Measurements from ENCODE around the gene HNRNPK. TPM values are rescaled to one million over a fixed set of nuclear protein-coding genes. Genes with fewer than 3 reads are reported as not detected.
A peak's percentile ranks its signal among the peaks of the same experiment; 100 is the strongest.

HNRNPK gene
- 100 to 1,000 TPM; 929 to 978 (median 948) TPM for total RNA-seq

- Mint-ChIP-seq H3K9me3 (no peaks in the 10 kb centered on the region), H3K4me3 (peak within 1 kb of the TSS; percentile 96), H3K36me3 (ENCODE audit: insufficient read depth) (peaks cover 46% of the 10 kb centered on the region), H3K4me1 (ENCODE audit: low read depth) (peaks cover 46% of the 10 kb centered on the region), H3K27me3 (ENCODE audit: low read depth) (no peaks in the 10 kb centered on the region)
- DNase-seq = peak; percentile 100
- peak; percentile 82 to 84 for ATAC-seq
These were observed at the start of gene HNRNPK for GRCh38 chr9:83979812-83980394. HNRNPK (minus strand) TSS chr9:83980215; CDS start chr9:83978252, 1,963 bp downstream.

- H3K9me3 Mint-ChIP-seq = no peaks in the 10 kb centered on the region
- ATAC-seq (no peak), DNase-seq (no peak)
- peaks cover 3% of the 10 kb centered on the region for H3K27me3 Mint-ChIP-seq (ENCODE audit: low read depth)
- no peaks in the 10 kb centered on the region for H3K36me3 Mint-ChIP-seq (ENCODE audit: insufficient read depth)
- no peaks in the 10 kb centered on the region for H3K4me1 Mint-ChIP-seq (ENCODE audit: low read depth)
- no peak overlapping the region for H3K4me3 Mint-ChIP-seq
These were observed 47.2 kb upstream of the HNRNPK start for GRCh38 chr9:84027201-84027600.

GRCh38 chr9:84024041-84024575, 44.1 kb upstream of the HNRNPK start:
- Mint-ChIP-seq H3K9me3 (no peaks in the 10 kb centered on the region), H3K4me3 (no peak overlapping the region), H3K27me3 (ENCODE audit: low read depth) (peaks cover 3% of the 10 kb centered on the region), H3K36me3 (ENCODE audit: insufficient read depth) (no peaks in the 10 kb centered on the region), H3K4me1 (ENCODE audit: low read depth) (no peaks in the 10 kb centered on the region)
- DNase-seq = no peak
- no peak for ATAC-seq

- ATAC-seq (no peak), DNase-seq (no peak)
- H3K36me3 Mint-ChIP-seq (ENCODE audit: insufficient read depth) = peaks cover 2% of the 10 kb centered on the region
- H3K27me3 Mint-ChIP-seq (ENCODE audit: low read depth) = no peaks in the 10 kb centered on the region
- H3K4me3 Mint-ChIP-seq = no peak overlapping the region
- H3K9me3 Mint-ChIP-seq = no peaks in the 10 kb centered on the region
- H3K4me1 Mint-ChIP-seq (ENCODE audit: low read depth) = no peaks in the 10 kb centered on the region
These were observed 27.6 kb upstream of the HNRNPK start for GRCh38 chr9:84007662-84008061.

- DNase-seq (no peak), ATAC-seq (no peak)
- H3K9me3 Mint-ChIP-seq = no peaks in the 10 kb centered on the region
- H3K27me3 Mint-ChIP-seq (ENCODE audit: low read depth) = no peaks in the 10 kb centered on the region
- H3K36me3 Mint-ChIP-seq (ENCODE audit: insufficient read depth) = peaks cover 15% of the 10 kb centered on the region
- no peak overlapping the region for H3K4me3 Mint-ChIP-seq
- H3K4me1 Mint-ChIP-seq (ENCODE audit: low read depth) = peaks cover 11% of the 10 kb centered on the region
These were observed 23.2 kb upstream of the HNRNPK start for GRCh38 chr9:84003246-84003645.

GRCh38 chr9:84002344-84002743, 22.3 kb upstream of the HNRNPK start:
- Mint-ChIP-seq H3K4me1 (ENCODE audit: low read depth) (peaks cover 11% of the 10 kb centered on the region), H3K36me3 (ENCODE audit: insufficient read depth) (peaks cover 15% of the 10 kb centered on the region), H3K9me3 (no peaks in the 10 kb centered on the region), H3K4me3 (no peak overlapping the region), H3K27me3 (ENCODE audit: low read depth) (no peaks in the 10 kb centered on the region)
- DNase-seq (no peak), ATAC-seq (no peak)

GRCh38 chr9:84001621-84002020, 21.6 kb upstream of the HNRNPK start:
- peaks cover 15% of the 10 kb centered on the region for H3K36me3 Mint-ChIP-seq (ENCODE audit: insufficient read depth)
- ATAC-seq = no peak
- no peak overlapping the region for H3K4me3 Mint-ChIP-seq
- peaks cover 11% of the 10 kb centered on the region for H3K4me1 Mint-ChIP-seq (ENCODE audit: low read depth)
- no peaks in the 10 kb centered on the region for H3K27me3 Mint-ChIP-seq (ENCODE audit: low read depth)
- no peaks in the 10 kb centered on the region for H3K9me3 Mint-ChIP-seq
- DNase-seq = no peak

GRCh38 chr9:84000186-84000585, 20.2 kb upstream of the HNRNPK start:
- Mint-ChIP-seq H3K4me3 (no peak overlapping the region), H3K4me1 (ENCODE audit: low read depth) (peaks cover 11% of the 10 kb centered on the region), H3K27me3 (ENCODE audit: low read depth) (no peaks in the 10 kb centered on the region), H3K9me3 (no peaks in the 10 kb centered on the region), H3K36me3 (ENCODE audit: insufficient read depth) (peaks cover 13% of the 10 kb centered on the region)
- ATAC-seq (no peak), DNase-seq (no peak)

- Mint-ChIP-seq H3K4me1 (ENCODE audit: low read depth) (peaks cover 11% of the 10 kb centered on the region), H3K27me3 (ENCODE audit: low read depth) (no peaks in the 10 kb centered on the region), H3K4me3 (no peak overlapping the region), H3K36me3 (ENCODE audit: insufficient read depth) (peaks cover 13% of the 10 kb centered on the region), H3K9me3 (no peaks in the 10 kb centered on the region)
- no peak for DNase-seq
- ATAC-seq = no peak
These were observed 19.3 kb upstream of the HNRNPK start for GRCh38 chr9:83999141-83999918.

GRCh38 chr9:83996126-83996525, 16.1 kb upstream of the HNRNPK start:
- H3K4me1 Mint-ChIP-seq (ENCODE audit: low read depth) = no peaks in the 10 kb centered on the region
- ATAC-seq (no peak), DNase-seq (no peak)
- H3K27me3 Mint-ChIP-seq (ENCODE audit: low read depth) = no peaks in the 10 kb centered on the region
- no peaks in the 10 kb centered on the region for H3K9me3 Mint-ChIP-seq
- no peak overlapping the region for H3K4me3 Mint-ChIP-seq
- peaks cover 5% of the 10 kb centered on the region for H3K36me3 Mint-ChIP-seq (ENCODE audit: insufficient read depth)

GRCh38 chr9:83992901-83993300, 12.9 kb upstream of the HNRNPK start:
- peaks cover 18% of the 10 kb centered on the region for H3K36me3 Mint-ChIP-seq (ENCODE audit: insufficient read depth)
- no peaks in the 10 kb centered on the region for H3K9me3 Mint-ChIP-seq
- H3K4me1 Mint-ChIP-seq (ENCODE audit: low read depth) = peaks cover 1% of the 10 kb centered on the region
- H3K4me3 Mint-ChIP-seq = no peak overlapping the region
- DNase-seq (no peak), ATAC-seq (no peak)
- no peaks in the 10 kb centered on the region for H3K27me3 Mint-ChIP-seq (ENCODE audit: low read depth)

GRCh38 chr9:83992407-83992806, 12.4 kb upstream of the HNRNPK start:
- DNase-seq (no peak), ATAC-seq (no peak)
- Mint-ChIP-seq H3K36me3 (ENCODE audit: insufficient read depth) (peaks cover 18% of the 10 kb centered on the region), H3K4me1 (ENCODE audit: low read depth) (peaks cover 3% of the 10 kb centered on the region), H3K9me3 (no peaks in the 10 kb centered on the region), H3K27me3 (ENCODE audit: low read depth) (no peaks in the 10 kb centered on the region), H3K4me3 (no peak overlapping the region)

- H3K36me3 Mint-ChIP-seq (ENCODE audit: insufficient read depth) = peaks cover 18% of the 10 kb centered on the region
- no peak overlapping the region for H3K4me3 Mint-ChIP-seq
- DNase-seq (no peak), ATAC-seq (no peak)
- H3K4me1 Mint-ChIP-seq (ENCODE audit: low read depth) = peaks cover 11% of the 10 kb centered on the region
- no peaks in the 10 kb centered on the region for H3K9me3 Mint-ChIP-seq
- no peaks in the 10 kb centered on the region for H3K27me3 Mint-ChIP-seq (ENCODE audit: low read depth)
These were observed 11.3 kb upstream of the HNRNPK start for GRCh38 chr9:83991355-83991754.

GRCh38 chr9:83988411-83988810, 8.4 kb upstream of the HNRNPK start:
- Mint-ChIP-seq H3K36me3 (ENCODE audit: insufficient read depth) (peaks cover 18% of the 10 kb centered on the region), H3K4me3 (no peak overlapping the region), H3K9me3 (no peaks in the 10 kb centered on the region), H3K4me1 (ENCODE audit: low read depth) (peaks cover 11% of the 10 kb centered on the region), H3K27me3 (ENCODE audit: low read depth) (no peaks in the 10 kb centered on the region)
- ATAC-seq (no peak), DNase-seq (no peak)

- no peaks in the 10 kb centered on the region for H3K27me3 Mint-ChIP-seq (ENCODE audit: low read depth)
- peaks cover 20% of the 10 kb centered on the region for H3K36me3 Mint-ChIP-seq (ENCODE audit: insufficient read depth)
- H3K4me1 Mint-ChIP-seq (ENCODE audit: low read depth) = peaks cover 17% of the 10 kb centered on the region
- H3K9me3 Mint-ChIP-seq = no peaks in the 10 kb centered on the region
- H3K4me3 Mint-ChIP-seq = no peak overlapping the region
- ATAC-seq (no peak), DNase-seq (no peak)
These were observed 7.4 kb upstream of the HNRNPK start for GRCh38 chr9:83987402-83987791.

Data from activated T-cell treated with anti-CD3 and anti-CD28 coated beads, Interleukin-2, amount 50 U/mL, for 4 hours (primary cell).